ENCODE results near the gene RAC2. TPM values are rescaled to one million over a fixed set of nuclear protein-coding genes. Genes with fewer than 3 reads are reported as not detected.

The RAC2 gene
- total and polyA plus RNA-seq, 2 of the 8 experiments (the other 6 are each of a cell fraction or from before 2014, with no cell fraction given), result 2.3 to 4.3 TPM

GRCh38 chr22:37187552-37187890 is 56.5 kb downstream of the RAC2 start (continued):
- TF ChIP-seq POLR2A (IDR thresholded peaks at IDR 0.05; ENCODE audit: control extremely low read depth in 1 of 2, low read depth in 2 of 2, low read length in 2 of 2) (no peak), FOSL1 (IDR thresholded peaks at IDR 0.05; ENCODE audit: insufficient read depth, low read depth, low read length) (no peak), SRF (IDR thresholded peaks at IDR 0.05; ENCODE audit: low read depth, low read length) (no peak), HDAC2 (IDR thresholded peaks at IDR 0.05; ENCODE audit: borderline replicate concordance in 1 of 2, low read depth in 2 of 2, low read length in 2 of 2) (no peak), ASH2L (IDR thresholded peaks at IDR 0.05; ENCODE audit: low read length) (no peak)
